GM18507 (cell line): ENCODE data around the gene MYO1H.

ENCODE experiments used
- DNase-seq: peaks from one replicate; pipeline ENCODE4 v3.0.0; 2011; ENCODE audit warnings: low read depth; ENCODE audit not compliant: insufficient read length; ENCODE audit errors: extremely low spot score
- FAIRE-seq: peaks from 2 replicates; lab custom pipeline; 2011; peaks lifted over from hg19 to GRCh38; lab: Jason Lieb, UNC

MYO1H gene

DNA sequence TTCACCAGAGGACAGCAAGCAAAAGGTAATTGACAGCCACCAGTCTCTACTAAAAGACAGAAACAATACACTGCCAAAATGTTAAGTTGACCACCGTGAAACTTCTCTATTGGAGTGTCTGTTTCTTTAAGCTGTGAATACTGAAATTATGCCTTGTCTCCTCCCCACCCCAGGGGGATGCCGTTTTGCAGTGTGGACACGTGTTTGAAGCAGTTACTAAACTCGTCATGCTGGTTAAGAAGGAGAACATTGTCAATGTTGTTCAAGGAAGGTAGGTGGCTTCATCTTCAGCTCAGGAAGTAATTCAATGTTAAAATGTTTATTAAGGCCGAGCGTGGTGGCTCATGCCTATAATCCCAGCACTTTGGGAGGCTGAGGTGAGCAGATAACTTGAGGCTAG lies 96.6 kb downstream of the MYO1H start:
- FAIRE-seq = no peak

DNA sequence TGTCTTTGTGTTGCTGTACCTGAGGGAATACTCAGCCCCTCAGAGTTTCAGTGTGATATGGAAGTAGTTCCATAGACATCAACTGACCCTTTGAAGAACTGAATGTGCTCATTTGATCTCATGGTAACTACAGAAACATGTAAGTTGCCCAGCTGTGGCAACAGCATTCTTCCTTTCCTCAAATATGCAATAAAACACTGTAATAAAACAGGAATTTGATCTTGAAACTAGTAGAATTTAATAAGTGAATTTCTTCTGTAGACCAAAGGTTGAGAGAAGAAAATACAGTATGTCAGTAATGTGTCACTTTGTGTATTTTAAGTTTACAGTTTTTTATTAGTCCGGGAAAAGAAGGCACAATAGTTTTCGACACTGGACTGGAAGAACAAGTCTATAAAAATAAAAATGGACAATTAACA lies 97.5 kb downstream of the MYO1H start:
- FAIRE-seq = no peak
- DNase-seq = no peak

More for the DNA sequence above, 96.6 kb downstream of the MYO1H start:
- no peak for DNase-seq

- DNase-seq = no peak
- no peak for FAIRE-seq
Measured at GRCh38 chr12:109446869-109447268, 99.2 kb downstream of the MYO1H start.

GRCh38 chr12:109447482-109447881 lies 99.8 kb downstream of the MYO1H start:
- no peak for FAIRE-seq
- DNase-seq = no peak

- FAIRE-seq (no peak), DNase-seq (no peak)
Measured at GRCh38 chr12:109448272-109448671, 100.6 kb downstream of the MYO1H start.

- DNase-seq = no peak
- no peak for FAIRE-seq
Measured at GRCh38 chr12:109448707-109449390, 101.1 kb downstream of the MYO1H start.

- FAIRE-seq = no peak
- DNase-seq = no peak
Measured at GRCh38 chr12:109449845-109450532, 102.3 kb downstream of the MYO1H start.

DNA sequence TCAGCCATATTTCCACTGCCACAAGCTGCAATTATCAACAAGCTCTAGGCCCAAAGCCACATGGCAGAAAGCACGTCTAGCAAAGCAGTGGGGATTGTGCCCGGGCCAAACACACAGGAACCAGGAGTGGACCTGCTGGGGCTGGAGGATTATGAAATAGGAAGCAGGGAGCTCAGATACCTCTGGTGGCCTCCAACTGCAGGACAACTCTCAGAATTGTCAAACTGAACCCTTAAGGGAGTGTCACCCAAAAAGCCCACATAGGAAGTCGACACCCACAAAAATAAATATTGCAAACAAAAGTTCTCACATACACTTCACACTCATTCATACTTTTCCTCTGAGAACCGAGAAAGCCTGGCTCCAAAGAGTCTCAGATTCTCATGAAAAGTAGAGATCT lies 103.3 kb downstream of the MYO1H start:
- DNase-seq (no peak), FAIRE-seq (no peak)

DNA sequence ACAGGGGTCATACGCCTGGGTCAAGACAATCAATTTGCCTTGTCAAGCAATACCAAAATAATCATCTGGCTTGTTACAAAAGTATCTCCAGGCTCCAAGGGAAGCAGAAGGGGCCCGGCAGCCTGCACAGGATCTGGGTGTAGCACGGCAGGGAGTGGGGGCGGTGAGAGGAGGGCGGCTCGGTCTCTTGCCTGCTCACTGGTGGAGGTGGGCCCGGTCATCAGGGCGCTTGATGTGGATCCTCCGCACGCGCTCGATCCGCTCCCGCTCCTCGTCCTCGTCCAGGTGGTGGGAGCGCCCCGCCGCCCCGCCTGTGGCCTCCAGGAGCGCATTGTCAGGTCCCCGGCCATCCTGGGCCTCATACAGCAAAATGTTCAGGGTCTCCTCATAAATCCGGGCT lies 103.7 kb downstream of the MYO1H start:
- DNase-seq (no peak), FAIRE-seq (no peak)

DNA sequence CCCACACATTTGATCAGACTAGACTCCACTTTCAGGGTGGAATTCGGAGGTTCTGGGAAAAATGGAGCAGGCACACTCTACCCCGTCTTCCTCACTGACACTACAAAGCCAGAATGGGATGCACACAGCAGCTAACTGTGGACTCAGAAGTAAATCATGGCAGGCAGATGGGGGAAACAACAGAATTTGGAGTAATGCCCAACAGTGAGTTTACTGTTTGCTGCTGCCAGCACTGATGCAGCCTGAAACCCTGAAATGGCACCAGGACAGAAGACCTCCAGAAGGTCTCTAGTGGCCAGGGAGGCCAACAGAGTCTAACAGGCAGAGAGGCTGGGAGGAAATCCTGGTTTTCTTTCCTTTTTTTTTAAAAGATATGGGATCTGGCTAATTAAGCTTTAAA lies 104.8 kb downstream of the MYO1H start:
- no peak for FAIRE-seq
- no peak for DNase-seq

DNA sequence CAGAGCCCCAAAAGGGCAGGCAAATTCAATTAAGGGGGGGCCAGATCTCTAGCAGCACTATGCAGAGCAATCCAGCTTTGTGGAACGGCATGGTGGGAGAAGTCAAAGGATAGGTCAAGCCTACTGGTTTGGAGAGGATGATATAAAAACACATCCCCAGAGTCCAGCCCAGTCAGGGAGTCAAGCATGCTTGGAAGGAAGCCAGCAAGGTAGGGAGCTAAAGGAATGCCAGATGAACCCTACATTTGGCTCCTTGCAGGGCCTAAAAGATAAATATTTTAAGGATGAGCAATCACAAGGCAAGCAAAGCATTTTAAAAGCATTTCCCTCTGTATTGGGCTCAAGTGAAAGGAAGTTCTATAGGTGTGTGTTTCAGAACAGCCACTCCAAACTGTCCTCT lies 108.0 kb downstream of the MYO1H start:
- FAIRE-seq (no peak), DNase-seq (no peak)

DNA sequence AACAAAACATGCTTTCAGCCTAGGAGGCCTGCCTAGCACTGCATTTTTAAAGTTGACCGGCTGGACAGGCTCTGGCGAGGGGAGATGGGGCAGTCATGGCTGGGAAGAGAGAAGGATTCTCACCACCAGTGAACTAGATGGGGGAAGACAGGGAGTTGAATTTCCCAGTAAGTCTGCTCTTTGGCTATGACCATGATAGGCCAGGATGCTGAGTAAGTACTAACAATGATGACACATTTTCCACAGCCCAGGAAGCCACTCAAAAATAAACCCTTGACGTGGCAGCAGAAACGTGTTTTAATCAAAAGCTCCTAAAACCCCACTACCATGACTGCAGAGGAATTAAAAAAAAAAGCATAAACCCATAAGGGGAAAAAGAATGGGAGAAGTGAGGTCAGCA lies 110.4 kb downstream of the MYO1H start:
- no peak for FAIRE-seq
- DNase-seq = no peak

DNA sequence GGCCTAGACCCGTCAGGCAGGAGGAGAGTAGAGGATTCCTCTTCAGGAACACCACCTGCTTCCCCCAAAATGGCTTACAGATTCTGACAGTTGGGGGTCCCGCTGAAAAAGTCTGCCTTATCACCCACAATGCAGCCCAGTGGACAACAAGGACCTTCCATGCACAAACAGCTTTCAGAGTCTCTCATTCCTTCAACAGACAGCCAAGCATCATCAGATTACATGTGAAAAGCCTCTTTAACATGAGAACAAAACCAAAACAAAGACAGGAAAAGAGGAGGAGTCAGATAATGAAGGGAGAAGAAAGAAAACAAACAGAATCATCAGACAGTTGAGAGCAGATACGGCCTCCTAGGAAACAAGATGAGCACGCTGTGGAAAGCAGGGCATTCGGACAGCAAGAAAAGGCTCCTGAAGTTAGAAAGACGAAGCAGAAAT lies 111.1 kb downstream of the MYO1H start:
- FAIRE-seq (no peak), DNase-seq (no peak)

- FAIRE-seq (no peak), DNase-seq (no peak)
Measured at GRCh38 chr12:109459247-109459646, 111.5 kb downstream of the MYO1H start.

GRCh38 chr12:109460538-109460937 lies 112.8 kb downstream of the MYO1H start:
- no peak for FAIRE-seq
- DNase-seq = no peak

DNA sequence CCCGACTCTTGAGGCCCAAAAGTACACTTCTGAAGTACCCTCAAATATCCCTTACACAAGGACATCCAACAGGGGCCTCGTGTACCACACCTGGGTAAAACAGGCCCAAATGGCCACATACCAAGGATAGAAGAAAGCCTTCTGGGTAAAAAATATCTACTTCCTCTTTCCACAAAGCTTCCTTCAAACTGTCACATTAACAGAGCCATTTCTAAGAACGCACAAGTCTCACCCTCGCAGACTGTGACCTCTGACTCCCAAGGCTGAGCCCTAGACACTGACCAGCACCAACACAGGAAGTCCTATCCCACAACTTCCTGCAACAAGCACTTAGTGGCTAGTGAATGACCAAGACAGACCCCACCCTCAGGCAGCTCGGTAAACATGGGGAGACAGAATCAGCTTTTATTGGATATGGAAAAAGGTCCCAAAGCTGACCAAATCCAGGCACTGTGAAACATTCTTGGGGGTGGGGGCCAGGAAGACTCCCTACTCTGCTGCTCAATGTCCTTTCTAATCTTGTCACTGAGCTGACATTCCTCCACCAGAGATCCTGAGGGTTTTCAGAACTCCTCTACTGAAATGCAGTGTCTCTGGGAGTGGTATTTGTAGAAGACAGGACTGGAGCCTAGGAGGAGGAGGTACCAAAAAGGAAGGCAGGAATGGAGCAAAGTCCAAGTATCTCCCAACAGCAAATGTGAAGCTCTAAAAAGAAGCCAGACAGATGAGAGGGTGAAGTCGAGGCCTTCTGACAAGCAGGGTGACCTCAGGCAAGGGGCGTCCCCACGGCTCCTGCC lies 113.5 kb downstream of the MYO1H start:
- DNase-seq (no peak), FAIRE-seq (no peak)

- DNase-seq (no peak), FAIRE-seq (no peak)
Measured at GRCh38 chr12:109461846-109462756, 114.4 kb downstream of the MYO1H start.

DNA sequence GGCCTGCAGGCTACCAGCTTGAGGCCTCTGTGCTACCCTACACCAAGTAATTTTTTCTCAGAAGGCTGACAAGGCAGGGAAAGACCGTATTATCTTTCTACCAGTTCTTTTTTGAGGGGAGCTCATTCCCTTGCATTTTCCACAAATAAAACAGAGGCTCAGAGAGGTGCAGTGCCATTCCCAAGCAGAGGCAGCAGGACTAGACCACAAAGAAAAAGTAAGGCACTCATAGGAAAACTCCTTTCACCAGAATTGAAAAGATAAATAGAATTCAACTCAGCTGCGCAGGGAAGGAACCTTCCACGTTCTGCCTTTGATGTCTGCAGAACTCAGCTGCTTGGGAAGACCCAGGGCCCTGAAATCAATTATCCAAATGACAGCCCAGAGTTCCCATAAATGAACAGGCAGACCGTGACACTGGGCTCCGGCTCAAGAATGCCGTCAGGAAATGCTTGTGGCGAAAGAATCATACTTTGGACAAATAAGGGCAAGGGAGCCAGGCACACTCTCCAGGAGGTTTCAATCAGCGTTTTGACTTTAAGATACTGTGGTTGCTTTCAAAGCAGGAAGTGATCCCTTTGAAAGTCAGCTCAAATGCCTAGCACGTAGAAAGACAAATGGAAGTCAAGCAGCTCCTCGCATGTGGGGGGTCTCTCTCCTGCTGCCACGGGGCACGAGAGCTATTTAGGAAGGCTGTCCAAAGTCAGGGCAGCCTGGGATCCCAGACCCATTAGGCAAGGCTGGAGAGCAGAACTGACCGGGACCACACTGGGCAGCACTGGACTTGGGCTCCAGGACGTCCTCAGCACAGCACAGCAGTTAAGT lies 115.4 kb downstream of the MYO1H start:
- DNase-seq (no peak), FAIRE-seq (no peak)

DNA sequence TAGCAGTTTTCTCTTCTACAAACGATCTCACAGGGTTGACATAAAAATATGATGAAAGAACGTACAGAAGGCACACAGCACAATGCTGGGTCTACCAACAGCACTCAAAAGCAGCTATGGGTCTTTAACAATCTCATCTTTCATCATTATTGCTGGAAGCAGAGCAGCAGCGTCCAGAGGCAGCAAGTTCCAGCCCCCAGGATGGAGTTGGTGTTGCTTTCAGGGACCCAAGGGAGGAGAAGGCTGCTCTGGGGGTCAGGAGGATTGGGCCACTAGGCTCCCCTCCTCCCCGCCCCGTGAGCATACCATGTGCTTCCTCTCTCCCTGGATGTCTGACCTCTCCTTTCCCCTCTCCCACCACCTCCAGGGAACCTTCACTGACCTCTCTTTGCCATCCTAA lies 116.1 kb downstream of the MYO1H start:
- no peak for FAIRE-seq
- no peak for DNase-seq
